Endothelial cell (in vitro differentiated cells): ENCODE results near the gene KCNQ2. TPM values are rescaled to one million over a fixed set of nuclear protein-coding genes. Genes with fewer than 3 reads are reported as not detected.

Experiments
- DNase-seq: peaks from one replicate; pipeline ENCODE4 v3.0.0; 2021; ENCODE audit warnings: low spot score
- H3K27ac Mint-ChIP-seq: one replicate; pipeline ENCODE4 v1.8.0; 2021; ENCODE audit warnings: mixed read lengths, inconsistent platforms; ENCODE audit not compliant: unreplicated experiment
- H3K27me3 Mint-ChIP-seq: one replicate; pipeline ENCODE4 v1.8.0; 2021; ENCODE audit warnings: mild to moderate bottlenecking, moderate library complexity, mixed read lengths, inconsistent platforms; ENCODE audit not compliant: unreplicated experiment
- H3K36me3 Mint-ChIP-seq: one replicate; pipeline ENCODE4 v1.8.0; 2021; ENCODE audit warnings: mild to moderate bottlenecking, low read depth, mixed read lengths, inconsistent platforms; ENCODE audit not compliant: unreplicated experiment
- H3K4me1 Mint-ChIP-seq: one replicate; pipeline ENCODE4 v1.8.0; 2021; ENCODE audit warnings: mild to moderate bottlenecking, mixed read lengths, inconsistent platforms; ENCODE audit not compliant: unreplicated experiment
- H3K4me3 Mint-ChIP-seq: one replicate; pipeline ENCODE4 v1.8.0; 2021; ENCODE audit warnings: mild to moderate bottlenecking, mixed read lengths, inconsistent platforms; ENCODE audit not compliant: unreplicated experiment
- H3K9me3 Mint-ChIP-seq: one replicate; pipeline ENCODE4 v1.8.0; 2021; ENCODE audit warnings: mixed read lengths, inconsistent platforms; ENCODE audit not compliant: unreplicated experiment
- CTCF ChIP-seq: fragments of 200-600 bp; sonication (generic); IDR thresholded peaks from one replicate; pipeline ENCODE4 v1.5.0; 2021; ENCODE audit warnings: antibody characterized with exemption; ENCODE audit not compliant: unreplicated experiment
- total RNA-seq: library from RNA; stranded (reverse); fragmentation: NEBNext Ultra II Directional; extraction: Animal tissue kit (Norgen Biotek cat#: 25700); gene quantifications from one replicate; pipeline ENCODE4 v1.2.1, GENCODE V29; 2021; ENCODE audit not compliant: unreplicated experiment

Gene KCNQ2
- total RNA-seq, 1 donor from 2014 or later, result 3.2 TPM

GRCh38 chr20:63439866-63440265 lies 32.6 kb downstream of the KCNQ2 start:
- Mint-ChIP-seq H3K36me3 (peaks cover 7% of the 10 kb centered on the region), H3K9me3 (no peaks in the 10 kb centered on the region)

GRCh38 chr20:63438121-63438520 lies 34.3 kb downstream of the KCNQ2 start:
- no peak overlapping the region for H3K27ac Mint-ChIP-seq
- no peak overlapping the region for H3K4me3 Mint-ChIP-seq
- no peaks in the 10 kb centered on the region for H3K9me3 Mint-ChIP-seq
- no peak for DNase-seq
- H3K27me3 Mint-ChIP-seq, result peaks cover 10% of the 10 kb centered on the region
- no peaks in the 10 kb centered on the region for H3K4me1 Mint-ChIP-seq
- TF ChIP-seq CTCF, result no peak
- H3K36me3 Mint-ChIP-seq, result peaks cover 6% of the 10 kb centered on the region

More at GRCh38 chr20:63439866-63440265, 32.6 kb downstream of the KCNQ2 start:
- no peak for TF ChIP-seq CTCF
- Mint-ChIP-seq H3K27me3 (peaks cover 4% of the 10 kb centered on the region), H3K27ac (no peak overlapping the region), H3K4me3 (no peak overlapping the region), H3K4me1 (no peaks in the 10 kb centered on the region)
- no peak for DNase-seq

- no peaks in the 10 kb centered on the region for H3K36me3 Mint-ChIP-seq
- H3K27ac Mint-ChIP-seq, result no peak overlapping the region
- peaks cover 10% of the 10 kb centered on the region for H3K27me3 Mint-ChIP-seq
- TF ChIP-seq CTCF, result no peak
- H3K4me1 Mint-ChIP-seq, result no peaks in the 10 kb centered on the region
- H3K9me3 Mint-ChIP-seq, result no peaks in the 10 kb centered on the region
- H3K4me3 Mint-ChIP-seq, result no peak overlapping the region
- no peak for DNase-seq
Observed at GRCh38 chr20:63435552-63435951, 36.9 kb downstream of the KCNQ2 start.

GRCh38 chr20:63434599-63435378 lies 37.7 kb downstream of the KCNQ2 start:
- peak overlapping the region; percentile 84 for H3K27ac Mint-ChIP-seq
- peaks cover 10% of the 10 kb centered on the region for H3K27me3 Mint-ChIP-seq
- TF ChIP-seq CTCF, result peak; percentile 100
- H3K36me3 Mint-ChIP-seq, result no peaks in the 10 kb centered on the region
- peak; percentile 77 for DNase-seq
- no peaks in the 10 kb centered on the region for H3K9me3 Mint-ChIP-seq
- peak overlapping the region; percentile 37 for H3K4me3 Mint-ChIP-seq
- no peaks in the 10 kb centered on the region for H3K4me1 Mint-ChIP-seq

GRCh38 chr20:63433756-63434531 lies 38.5 kb downstream of the KCNQ2 start:
- peaks cover 10% of the 10 kb centered on the region for H3K27me3 Mint-ChIP-seq
- no peaks in the 10 kb centered on the region for H3K4me1 Mint-ChIP-seq
- H3K4me3 Mint-ChIP-seq, result no peak overlapping the region
- no peak overlapping the region for H3K27ac Mint-ChIP-seq
- no peaks in the 10 kb centered on the region for H3K36me3 Mint-ChIP-seq
- DNase-seq, result no peak
- TF ChIP-seq CTCF, result no peak
- no peaks in the 10 kb centered on the region for H3K9me3 Mint-ChIP-seq
